ENCODE measurements around the gene MAP3K4.
A peak's percentile ranks its signal among the peaks of the same experiment; 100 is the strongest.

MAP3K4 gene

DNA sequence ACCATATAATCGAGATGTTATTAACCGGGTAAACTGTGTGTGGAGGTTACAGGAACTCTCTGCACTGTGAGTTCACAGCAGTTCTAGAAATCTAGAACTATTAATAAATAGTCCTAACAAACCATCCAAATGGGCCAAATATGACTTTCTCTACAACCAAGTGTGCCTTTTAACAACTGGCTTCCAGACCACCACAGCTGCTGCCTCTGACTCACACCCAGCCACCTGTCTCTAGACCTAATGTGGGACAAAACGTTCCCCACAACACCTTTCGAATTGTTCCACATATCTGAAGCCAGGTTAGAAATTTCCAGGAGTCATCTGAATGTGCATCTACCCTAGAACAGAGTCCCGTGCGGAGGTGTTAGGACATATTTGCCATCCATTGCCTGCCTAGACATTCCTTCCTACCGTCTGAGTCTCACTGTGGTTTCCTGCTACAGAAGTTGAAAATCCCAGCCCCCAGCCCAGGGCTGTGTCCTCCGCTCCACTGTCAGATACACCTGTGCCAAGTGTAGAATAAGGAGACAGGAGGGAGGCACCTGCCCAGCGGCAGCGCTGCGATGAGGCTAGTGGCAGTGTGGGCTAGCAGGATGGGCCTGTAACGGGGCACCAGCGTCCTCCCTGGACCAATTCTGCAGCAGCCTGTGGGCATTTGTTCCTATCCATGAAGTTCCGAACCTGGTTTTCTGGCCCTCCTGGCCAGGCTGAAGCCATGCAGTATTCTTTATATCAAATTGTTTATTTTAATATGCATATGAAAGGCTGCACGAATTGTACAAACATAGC, 28.5 kb upstream of the MAP3K4 start:
- H3K4me3 ChIP-seq (ENCODE audit: low read depth, low read length): no peak overlapping the region
- no peak for DNase-seq (ENCODE audit: low read depth)
- TF ChIP-seq, protein P1, sequence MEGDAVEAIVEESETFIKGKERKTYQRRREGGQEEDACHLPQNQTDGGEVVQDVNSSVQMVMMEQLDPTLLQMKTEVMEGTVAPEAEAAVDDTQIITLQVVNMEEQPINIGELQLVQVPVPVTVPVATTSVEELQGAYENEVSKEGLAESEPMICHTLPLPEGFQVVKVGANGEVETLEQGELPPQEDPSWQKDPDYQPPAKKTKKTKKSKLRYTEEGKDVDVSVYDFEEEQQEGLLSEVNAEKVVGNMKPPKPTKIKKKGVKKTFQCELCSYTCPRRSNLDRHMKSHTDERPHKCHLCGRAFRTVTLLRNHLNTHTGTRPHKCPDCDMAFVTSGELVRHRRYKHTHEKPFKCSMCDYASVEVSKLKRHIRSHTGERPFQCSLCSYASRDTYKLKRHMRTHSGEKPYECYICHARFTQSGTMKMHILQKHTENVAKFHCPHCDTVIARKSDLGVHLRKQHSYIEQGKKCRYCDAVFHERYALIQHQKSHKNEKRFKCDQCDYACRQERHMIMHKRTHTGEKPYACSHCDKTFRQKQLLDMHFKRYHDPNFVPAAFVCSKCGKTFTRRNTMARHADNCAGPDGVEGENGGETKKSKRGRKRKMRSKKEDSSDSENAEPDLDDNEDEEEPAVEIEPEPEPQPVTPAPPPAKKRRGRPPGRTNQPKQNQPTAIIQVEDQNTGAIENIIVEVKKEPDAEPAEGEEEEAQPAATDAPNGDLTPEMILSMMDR (IDR thresholded peaks at IDR 0.05; ENCODE audit: low read depth, low read length, missing control alignments): no peak
- in situ Hi-C loops (cut with HindIII; ENCODE audit: low sequenced_read_pairs): no loop called here

DNA sequence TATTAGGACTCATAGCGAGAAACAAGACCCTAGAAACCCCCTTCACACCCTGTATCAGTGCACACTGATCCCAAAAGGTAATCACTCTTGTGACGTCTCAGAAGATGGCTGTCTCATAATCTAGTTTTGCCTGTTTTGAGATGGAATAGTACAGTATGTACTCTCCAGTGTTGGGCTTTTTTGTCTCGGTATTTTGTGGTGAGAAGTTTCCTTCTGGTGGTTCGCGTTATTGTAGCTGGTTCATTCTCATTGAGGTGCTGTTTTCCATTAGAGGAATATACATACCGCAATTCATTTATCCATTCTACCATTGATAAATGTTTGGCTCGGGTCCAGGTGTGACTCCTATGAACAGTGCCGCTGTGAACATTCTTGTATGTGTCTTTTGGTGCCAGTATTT, 27.9 kb upstream of the MAP3K4 start:
- peak; percentile 5 for DNase-seq (ENCODE audit: low read depth)
- no peak overlapping the region for H3K4me3 ChIP-seq (ENCODE audit: low read depth, low read length)
- TF ChIP-seq, protein P1 (IDR thresholded peaks at IDR 0.05; ENCODE audit: low read depth, low read length, missing control alignments): no peak
- in situ Hi-C loops (cut with HindIII; ENCODE audit: low sequenced_read_pairs): no loop called here

DNA sequence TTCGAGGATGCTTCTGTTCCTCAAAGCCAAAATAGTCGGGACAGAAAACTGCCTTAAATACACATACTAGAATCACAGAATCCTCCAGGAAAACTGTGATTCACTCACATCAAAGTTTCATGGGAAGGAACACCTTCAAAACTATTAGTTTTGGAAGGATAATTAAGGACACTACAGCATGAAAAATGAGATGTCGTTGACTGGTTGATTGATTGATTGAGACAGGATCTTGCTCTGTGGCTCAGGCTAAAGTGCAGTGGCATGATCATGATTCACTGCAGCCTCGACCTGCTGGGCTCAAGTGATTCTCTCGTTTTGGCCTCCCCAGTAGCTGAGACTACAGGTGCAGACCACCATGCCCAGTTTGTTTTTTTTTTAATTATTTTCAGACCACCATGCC, 25.7 kb upstream of the MAP3K4 start:
- in situ Hi-C loops (cut with HindIII; ENCODE audit: low sequenced_read_pairs): no loop called here
- no peak overlapping the region for H3K4me3 ChIP-seq (ENCODE audit: low read depth, low read length)
- TF ChIP-seq, protein P1 (IDR thresholded peaks at IDR 0.05; ENCODE audit: low read depth, low read length, missing control alignments): no peak
- DNase-seq (ENCODE audit: low read depth): no peak

DNA sequence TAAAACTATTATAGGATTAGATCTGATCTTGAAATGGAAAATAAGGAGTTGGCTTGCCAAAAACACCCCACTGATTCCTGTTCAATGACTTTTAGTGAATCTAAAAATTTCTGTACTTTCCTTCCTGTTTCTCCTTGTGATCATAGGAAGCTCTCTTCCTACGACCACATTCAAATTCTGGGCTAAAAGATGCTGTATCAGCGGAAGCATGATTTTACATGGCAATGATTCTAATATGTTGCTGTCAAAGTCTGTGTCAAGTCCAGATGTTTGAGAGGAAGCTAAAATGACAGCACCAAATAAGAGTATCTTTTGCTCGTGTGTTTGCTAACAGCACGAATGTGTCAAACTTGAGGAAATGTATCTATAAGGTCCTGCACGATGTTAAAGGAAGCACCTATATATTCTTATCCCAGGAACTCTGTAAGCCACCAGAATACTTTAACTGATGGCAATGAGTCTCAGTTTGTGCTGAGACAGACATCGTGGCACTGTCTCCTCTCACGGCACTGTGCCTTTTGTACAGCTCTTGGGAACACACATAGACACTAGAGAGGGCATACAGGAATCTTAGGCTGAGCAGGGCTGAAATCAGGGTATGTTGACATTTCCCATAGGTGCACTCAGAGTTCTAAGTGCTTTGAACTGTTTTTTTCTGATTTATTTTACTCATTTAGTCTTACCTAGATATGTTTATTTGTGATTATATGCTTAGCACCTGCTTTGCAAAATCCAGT, 24.9 kb upstream of the MAP3K4 start:
- TF ChIP-seq, protein P1 (IDR thresholded peaks at IDR 0.05; ENCODE audit: low read depth, low read length, missing control alignments): no peak
- in situ Hi-C loops (cut with HindIII; ENCODE audit: low sequenced_read_pairs): no loop called here
- no peak overlapping the region for H3K4me3 ChIP-seq (ENCODE audit: low read depth, low read length)
- DNase-seq (ENCODE audit: low read depth): no peak

DNA sequence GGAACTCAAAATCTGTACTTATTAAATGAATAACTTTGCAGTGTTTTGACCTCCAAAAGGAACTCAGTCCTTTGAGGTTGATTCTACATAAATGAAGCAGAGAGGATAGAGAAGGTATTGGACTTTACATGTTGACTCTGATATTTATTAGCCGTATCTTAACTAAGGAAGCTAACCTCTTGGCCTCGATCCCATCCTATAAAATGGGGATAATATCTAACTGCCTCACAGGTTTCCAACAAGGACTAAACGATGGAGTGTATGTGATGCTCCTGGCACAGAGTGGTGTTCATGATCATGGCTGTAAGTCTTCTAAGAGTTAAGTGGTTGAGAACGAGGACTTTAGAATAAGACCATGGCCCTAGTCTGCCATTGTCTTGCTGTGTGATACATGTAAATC, 24.2 kb upstream of the MAP3K4 start:
- TF ChIP-seq, protein P1 (IDR thresholded peaks at IDR 0.05; ENCODE audit: low read depth, low read length, missing control alignments): no peak

DNA sequence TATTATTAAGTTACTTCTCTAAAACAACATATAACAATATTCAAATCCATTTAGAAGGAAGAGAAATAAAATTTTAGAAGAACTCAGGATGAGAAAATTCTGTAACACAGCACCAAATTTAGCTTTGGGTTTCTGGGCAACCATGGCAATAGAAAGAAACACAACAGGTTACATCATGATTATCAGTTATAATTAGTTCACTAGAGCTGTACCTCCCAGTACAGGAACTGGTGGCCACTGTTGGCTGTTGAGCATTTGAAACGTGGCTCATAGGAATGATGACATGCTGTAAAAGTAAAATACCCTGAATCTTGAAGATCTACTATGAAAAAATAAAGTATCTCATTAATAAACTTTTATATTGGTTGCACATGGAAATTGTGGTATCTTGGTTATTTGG, 23.7 kb upstream of the MAP3K4 start:
- TF ChIP-seq, protein P1 (IDR thresholded peaks at IDR 0.05; ENCODE audit: low read depth, low read length, missing control alignments): no peak
- H3K4me3 ChIP-seq (ENCODE audit: low read depth, low read length): no peak overlapping the region
- no peak for DNase-seq (ENCODE audit: low read depth)
- in situ Hi-C loops (cut with HindIII; ENCODE audit: low sequenced_read_pairs): no loop called here

More for the DNA sequence above, 24.2 kb upstream of the MAP3K4 start:
- no peak overlapping the region for H3K4me3 ChIP-seq (ENCODE audit: low read depth, low read length)
- in situ Hi-C loops (cut with HindIII; ENCODE audit: low sequenced_read_pairs): no loop called here
- no peak for DNase-seq (ENCODE audit: low read depth)

Data from astrocyte of the cerebellum (primary cell).